CD4-positive, alpha-beta T cell treated with Interleukin-21 for 1 hour (primary cell): ENCODE results near the gene CD2AP.
"Not testable (repeated sequence)": the region's sequence is repeated elsewhere in the genome, so short reads cannot be mapped to it uniquely, and the experiment has no call there.

Experiments
- DNase-seq: peaks from one replicate; pipeline ENCODE4 v3.0.0-alpha.2; 2020

The CD2AP gene

DNA sequence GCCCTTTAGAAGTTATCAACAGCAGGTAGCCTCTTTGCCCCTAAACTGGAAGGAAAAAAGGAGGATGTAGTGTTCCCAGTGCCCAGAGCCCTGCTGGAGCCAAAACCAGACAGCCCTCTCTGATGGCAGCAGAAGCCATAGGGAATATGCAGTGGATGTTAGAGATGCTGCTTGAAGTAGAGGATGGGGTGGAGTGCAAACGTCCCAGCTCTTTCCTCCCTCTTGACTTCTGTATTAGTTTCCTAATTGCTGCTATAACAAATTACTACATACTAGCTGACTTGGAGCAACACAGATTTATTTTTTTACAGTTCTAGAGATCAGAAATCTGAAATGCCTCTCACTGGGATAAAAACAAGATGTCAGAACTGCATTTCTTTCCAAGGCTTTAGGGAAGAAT, 12.5 kb upstream of the CD2AP start:
- DNase-seq = no peak

- no peak for DNase-seq
These were observed 5.7 kb upstream of the CD2AP start for GRCh38 chr6:47471911-47472310.

- no peak for DNase-seq
These were observed 3.7 kb upstream of the CD2AP start for GRCh38 chr6:47473791-47474346.

DNA sequence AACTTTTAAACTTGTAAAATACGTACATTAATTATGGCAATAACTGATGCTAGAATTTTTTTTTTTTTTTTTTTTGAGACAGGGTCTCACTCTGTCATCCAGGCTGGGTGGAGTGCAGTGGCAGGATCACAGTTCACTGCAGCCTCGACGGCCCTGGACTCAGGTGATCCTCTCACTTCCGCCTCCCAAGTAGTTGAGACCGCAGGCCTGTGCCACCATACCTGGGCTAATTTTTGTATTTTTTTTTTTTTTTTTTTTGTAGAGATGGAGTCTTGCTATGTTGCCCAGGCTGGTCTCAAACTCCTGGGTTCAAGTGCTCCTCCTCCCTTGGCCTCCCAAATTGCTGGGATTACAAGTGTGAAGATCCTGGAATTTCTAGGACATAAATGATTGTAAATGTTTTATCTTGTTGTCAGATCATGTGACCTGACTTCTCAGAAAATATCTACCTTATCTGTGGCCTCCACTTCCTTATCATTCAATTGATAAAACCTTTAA, 2.2 kb upstream of the CD2AP start:
- no peak for DNase-seq

GRCh38 chr6:47476781-47477496, 650 bp upstream of the CD2AP start:
- peak; percentile 4 for DNase-seq

DNA sequence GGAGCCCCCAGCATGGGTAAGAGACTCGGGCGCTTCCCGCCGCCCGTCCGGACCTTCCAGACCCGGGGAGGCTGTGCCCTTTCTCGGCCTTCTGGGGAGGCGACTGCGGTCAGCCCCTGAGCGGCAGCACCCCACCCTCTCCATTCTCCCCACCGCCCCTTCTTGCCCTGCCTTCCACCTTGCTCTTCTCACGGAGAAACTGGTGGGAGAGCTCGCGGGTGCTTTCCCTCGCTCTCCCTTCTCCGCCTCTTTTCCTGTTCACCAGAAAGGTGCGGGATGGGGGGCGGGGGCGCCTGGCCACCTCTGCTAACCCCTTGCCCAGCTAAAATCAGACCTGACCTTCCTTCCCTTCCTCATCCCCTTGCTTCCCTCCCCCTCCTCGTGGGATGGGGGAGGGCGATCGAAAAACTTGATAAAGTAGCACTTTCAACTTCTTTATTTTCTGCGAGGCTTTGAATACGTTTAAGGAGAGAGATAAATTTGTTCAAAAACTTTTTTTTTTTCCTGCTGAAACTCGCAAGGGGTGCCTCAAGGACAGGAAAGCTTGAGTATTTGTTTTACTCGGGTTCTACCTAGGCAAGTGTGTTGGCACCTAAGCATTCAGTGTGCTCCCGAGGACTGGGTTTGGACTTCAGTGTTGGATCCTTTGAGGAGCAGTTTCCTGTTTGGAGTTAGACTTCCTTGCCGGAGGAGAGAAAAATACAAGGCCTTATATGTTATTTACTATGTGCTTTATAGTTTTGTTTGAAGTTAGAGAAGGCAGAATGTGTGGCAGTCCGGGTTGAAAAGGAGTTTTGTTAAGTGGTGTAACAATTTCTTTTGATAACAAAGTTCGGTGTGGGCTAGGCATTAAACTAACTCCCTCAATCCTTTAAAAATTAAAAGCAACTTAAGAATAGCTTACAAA, 897 bp downstream of the CD2AP start:
- peak; percentile 16 for DNase-seq

- DNase-seq = peak; percentile 9
These were observed 1.5 kb downstream of the CD2AP start for GRCh38 chr6:47479140-47479508.

DNA sequence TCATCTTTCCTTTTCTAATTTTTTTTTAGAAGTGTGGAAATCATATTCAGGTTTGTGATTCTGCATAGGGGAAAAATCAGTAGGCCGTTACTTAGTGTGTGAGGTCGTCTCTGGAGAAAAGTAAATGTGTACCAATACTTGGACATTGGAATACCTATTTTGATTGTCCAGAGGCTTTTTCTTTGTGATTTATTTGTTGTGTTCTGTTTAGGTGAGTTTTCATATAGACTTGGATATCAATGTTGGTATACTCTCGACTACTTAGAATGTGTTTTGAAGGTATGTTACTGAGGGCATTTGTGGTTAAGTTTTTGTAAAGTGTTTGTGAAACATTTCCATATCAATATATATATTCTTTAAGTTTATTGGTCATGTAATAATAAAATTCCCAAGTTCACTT, 2.3 kb downstream of the CD2AP start:
- DNase-seq = no peak

GRCh38 chr6:47481213-47481612, 3.6 kb downstream of the CD2AP start:
- DNase-seq = not testable (repeated sequence)

DNA sequence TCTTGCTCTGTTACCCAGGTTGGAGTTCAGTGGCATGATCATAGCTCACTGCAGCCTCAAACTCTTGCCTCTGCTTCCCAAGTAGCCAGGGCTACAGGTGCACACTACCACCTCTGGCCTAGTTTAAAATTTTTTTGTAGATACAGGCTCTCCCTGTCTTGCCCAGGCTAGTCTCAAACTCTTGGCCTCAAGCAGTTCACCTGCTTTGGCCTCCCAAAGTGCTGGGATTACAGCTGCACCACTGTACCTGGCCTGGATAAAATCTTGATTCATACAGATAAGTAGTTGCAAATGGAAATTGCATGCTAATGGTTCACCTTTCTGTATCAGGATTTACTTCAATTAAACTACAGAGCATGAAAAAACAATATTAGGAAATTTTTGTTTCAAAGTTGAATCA, 4.2 kb downstream of the CD2AP start:
- DNase-seq = no peak

DNA sequence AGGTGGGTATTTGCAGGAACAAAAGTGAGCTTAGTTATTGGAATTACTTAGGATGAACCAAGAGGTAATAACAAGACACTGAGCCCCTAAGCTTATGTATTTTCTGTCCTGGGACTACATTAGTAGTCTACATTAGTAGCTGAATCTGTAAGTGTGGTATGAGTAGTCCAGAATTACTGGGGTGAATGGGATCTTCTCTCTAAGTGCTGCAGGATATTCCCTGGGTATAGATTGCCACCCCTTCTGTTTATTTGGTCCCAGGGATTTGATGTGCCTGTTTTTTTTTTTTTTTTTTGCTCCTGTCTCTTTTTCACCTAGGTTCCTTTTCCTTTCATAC, 5.9 kb downstream of the CD2AP start:
- DNase-seq = no peak

GRCh38 chr6:47483853-47484546, 6.4 kb downstream of the CD2AP start:
- no peak for DNase-seq

DNA sequence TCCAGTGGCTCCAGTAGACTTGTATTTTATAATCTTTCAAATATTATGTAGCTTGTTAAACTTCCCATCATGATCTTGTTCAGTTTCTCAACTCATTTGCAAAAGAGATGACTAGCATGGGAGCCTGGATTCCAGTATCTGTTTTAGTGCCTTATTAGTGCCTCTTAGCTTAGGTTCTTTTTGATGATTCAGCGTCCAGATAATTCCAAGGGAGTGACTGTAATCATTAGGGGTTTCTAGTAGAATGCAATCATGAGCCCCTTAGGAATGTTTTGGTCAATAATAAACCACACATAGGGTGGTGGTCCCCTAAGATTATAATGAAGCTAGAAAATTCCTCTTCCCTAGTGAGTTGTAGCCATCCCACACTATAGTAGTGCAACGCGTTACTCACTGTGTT, 7.0 kb downstream of the CD2AP start:
- no peak for DNase-seq

GRCh38 chr6:47485083-47485482, 7.5 kb downstream of the CD2AP start:
- DNase-seq = no peak

DNA sequence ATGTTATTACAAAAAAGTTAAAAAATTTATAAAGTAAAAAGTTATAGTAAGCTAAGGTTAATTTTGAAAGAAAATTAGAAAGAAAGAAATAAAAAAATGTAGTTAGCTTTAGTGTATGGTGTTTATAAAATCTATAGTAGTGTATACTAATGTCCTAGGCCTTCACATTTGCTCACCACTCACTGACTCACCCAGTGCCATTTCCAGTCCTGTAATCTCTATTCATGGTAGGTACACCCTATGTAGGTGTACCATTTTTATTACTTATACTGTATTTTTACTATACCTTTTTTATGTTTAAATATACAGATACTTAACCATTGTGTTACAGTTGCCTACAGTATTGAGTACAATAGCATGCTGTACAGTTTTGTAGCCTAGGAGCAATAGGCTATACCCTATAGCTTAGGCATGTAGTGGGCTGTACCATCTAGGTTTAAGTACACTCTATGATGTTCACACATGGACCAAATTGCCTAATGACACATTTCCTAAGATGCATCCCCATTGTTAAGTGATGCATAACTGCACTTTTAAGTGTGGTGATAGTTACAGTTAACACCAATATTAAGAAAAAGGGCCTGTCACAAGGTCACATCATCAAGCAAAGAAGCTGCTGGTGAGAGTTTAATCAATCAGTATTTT, 8.0 kb downstream of the CD2AP start:
- no peak for DNase-seq

DNA sequence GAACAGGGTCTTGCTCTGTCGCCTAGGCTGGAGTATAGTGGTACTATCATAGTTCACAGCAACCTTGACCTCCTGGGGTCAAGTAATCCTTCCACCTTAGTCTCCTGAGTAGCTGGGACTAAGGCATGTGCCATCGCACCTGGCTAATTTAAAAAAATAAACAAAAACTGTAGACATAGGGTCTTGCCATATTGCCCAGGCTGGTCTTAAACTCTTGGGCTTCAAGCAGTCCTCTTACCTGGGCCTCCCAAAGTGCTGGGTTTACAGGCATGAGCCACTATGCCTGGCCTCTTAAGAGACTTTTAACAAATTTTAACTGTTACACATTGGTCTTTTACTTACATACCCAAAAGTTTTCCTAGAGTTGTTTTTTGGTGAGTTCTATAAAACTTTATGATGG, 12.4 kb downstream of the CD2AP start:
- no peak for DNase-seq

DNA sequence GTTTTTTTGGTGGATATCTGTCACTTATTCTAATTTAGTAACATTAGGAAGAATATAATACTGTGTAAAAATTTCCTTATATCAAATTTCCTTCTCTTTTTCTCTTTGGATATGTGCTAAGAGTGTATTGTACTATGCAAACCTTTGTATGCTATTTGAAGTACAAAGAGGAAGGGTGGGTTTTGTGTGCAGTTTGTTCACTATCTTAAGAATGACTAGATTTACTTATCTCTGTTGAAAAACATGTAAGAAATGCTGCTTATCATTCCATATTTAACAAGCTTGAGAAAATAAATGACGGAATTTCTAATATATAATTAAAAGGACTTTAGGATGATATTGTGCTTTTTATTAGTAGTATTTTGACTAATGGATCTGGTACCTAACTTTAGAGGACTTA, 13.1 kb downstream of the CD2AP start:
- DNase-seq = no peak

DNA sequence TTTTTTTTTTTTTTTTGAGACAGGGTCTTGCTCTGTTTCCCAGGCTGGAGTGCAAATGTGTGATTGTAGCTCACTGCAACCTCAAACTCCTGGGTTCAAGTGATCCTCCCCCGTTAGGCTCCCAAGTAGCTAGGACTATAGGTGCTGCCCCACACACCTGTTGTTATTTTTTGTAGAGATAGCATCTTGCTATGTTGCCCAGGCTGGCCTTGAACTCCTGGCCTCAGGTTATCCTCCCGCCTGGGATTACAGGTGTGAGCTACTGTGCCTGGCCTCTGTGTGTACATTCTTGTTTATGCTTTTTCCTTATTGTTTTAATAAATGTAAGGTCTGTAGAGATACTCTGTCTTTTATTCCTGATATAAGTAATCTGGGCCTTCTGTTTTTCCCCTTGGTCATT, 14.8 kb downstream of the CD2AP start:
- no peak for DNase-seq

GRCh38 chr6:47495207-47495606, 17.6 kb downstream of the CD2AP start:
- no peak for DNase-seq

DNA sequence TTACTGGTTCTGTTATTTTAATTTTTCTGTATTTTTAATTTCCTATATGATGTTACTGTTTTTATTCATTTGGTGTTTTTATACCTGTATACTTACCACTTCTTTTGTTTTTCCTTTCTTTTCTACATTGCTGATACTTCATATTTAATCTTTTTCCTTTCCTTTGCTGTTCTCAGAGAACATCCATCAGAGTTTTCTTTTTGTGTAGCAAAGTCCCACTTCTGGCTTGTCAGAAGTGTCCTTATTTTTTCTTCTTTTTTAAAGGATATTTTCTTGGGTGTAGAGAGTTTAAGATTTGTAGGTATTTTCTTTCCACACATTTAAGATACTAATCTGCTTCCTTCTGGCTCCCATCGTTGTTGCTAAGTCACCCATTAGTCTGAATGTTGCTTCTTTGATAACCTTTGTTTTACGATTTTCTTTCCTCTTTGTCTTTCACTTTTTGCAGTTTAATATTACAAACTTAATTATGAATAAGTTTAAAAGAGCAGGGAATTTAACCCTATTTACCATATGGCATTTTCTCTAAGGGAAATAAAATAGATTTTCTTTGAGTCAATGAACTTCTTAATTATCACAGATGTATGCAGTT, 18.5 kb downstream of the CD2AP start:
- no peak for DNase-seq

- DNase-seq = no peak
These were observed 19.5 kb downstream of the CD2AP start for GRCh38 chr6:47496935-47497579.

DNA sequence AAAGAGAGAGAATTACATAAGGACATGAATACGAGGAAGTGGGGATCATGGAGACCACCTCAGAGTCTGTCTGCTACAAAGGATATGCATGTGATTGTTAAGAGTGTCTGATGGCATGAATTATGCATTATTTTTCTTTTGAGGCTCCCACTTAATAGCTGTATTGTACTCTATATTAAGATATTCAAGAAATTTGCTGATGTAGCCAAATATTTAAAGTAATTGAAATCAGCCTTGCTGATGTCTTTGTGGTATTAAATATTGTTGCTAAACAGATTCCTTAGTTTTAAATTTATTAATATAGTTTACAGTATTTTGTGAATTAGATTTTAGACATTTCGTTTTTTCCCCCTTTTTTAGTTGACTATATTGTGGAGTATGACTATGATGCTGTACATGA, 25.3 kb downstream of the CD2AP start:
- no peak for DNase-seq
